Measurements from ENCODE around the gene MARK3.

Gene MARK3

GRCh38 chr14:103432627-103433026 lies 47.4 kb downstream of the MARK3 start:
- Histone ChIP-seq H3K27ac (replicated peaks) (no peak overlapping the region), H3K4me3 (replicated peaks; ENCODE audit: insufficient read depth, low read length) (no peak overlapping the region), H3K27me3 (ENCODE audit: insufficient read depth, poor library complexity, severe bottlenecking) (no peaks in the 10 kb centered on the region)
- DNase-seq (ENCODE audit: low read depth in 1 of 2, low spot score in 1 of 2), result no peak
- TF ChIP-seq SPI1 (IDR thresholded peaks at IDR 0.05; ENCODE audit: borderline replicate concordance, low read depth) (no peak), CTCF (IDR thresholded peaks at IDR 0.05; ENCODE audit: insufficient read depth, low read length) (no peak), POLR2AphosphoS5 (IDR thresholded peaks at IDR 0.05; ENCODE audit: low read depth) (no peak), GABPA (IDR thresholded peaks at IDR 0.05; ENCODE audit: low read depth) (no peak), REST (IDR thresholded peaks at IDR 0.05; ENCODE audit: insufficient replicate concordance, low read depth) (no peak)

- Histone ChIP-seq H3K27ac (replicated peaks) (no peak overlapping the region), H3K27me3 (ENCODE audit: insufficient read depth, poor library complexity, severe bottlenecking) (no peaks in the 10 kb centered on the region), H3K4me3 (replicated peaks; ENCODE audit: insufficient read depth, low read length) (no peak overlapping the region)
- DNase-seq (ENCODE audit: low read depth in 1 of 2, low spot score in 1 of 2), result no peak
- TF ChIP-seq GABPA (IDR thresholded peaks at IDR 0.05; ENCODE audit: low read depth), result no peak
- TF ChIP-seq CTCF (IDR thresholded peaks at IDR 0.05; ENCODE audit: insufficient read depth, low read length), result no peak
- TF ChIP-seq POLR2AphosphoS5 (IDR thresholded peaks at IDR 0.05; ENCODE audit: low read depth), result no peak
- no peak for TF ChIP-seq REST (IDR thresholded peaks at IDR 0.05; ENCODE audit: insufficient replicate concordance, low read depth)
- no peak for TF ChIP-seq SPI1 (IDR thresholded peaks at IDR 0.05; ENCODE audit: borderline replicate concordance, low read depth)
Measured at GRCh38 chr14:103433916-103434563, 48.8 kb downstream of the MARK3 start.

GRCh38 chr14:103434868-103435442 lies 49.7 kb downstream of the MARK3 start:
- no peak overlapping the region for H3K4me3 ChIP-seq (replicated peaks; ENCODE audit: insufficient read depth, low read length)
- no peak overlapping the region for H3K27ac ChIP-seq (replicated peaks)
- no peak for DNase-seq (ENCODE audit: low read depth in 1 of 2, low spot score in 1 of 2)
- H3K27me3 ChIP-seq (ENCODE audit: insufficient read depth, poor library complexity, severe bottlenecking), result no peaks in the 10 kb centered on the region
- no peak for TF ChIP-seq GABPA (IDR thresholded peaks at IDR 0.05; ENCODE audit: low read depth)
- TF ChIP-seq REST (IDR thresholded peaks at IDR 0.05; ENCODE audit: insufficient replicate concordance, low read depth), result no peak
- TF ChIP-seq SPI1 (IDR thresholded peaks at IDR 0.05; ENCODE audit: borderline replicate concordance, low read depth), result no peak
- TF ChIP-seq POLR2AphosphoS5 (IDR thresholded peaks at IDR 0.05; ENCODE audit: low read depth), result no peak
- TF ChIP-seq CTCF (IDR thresholded peaks at IDR 0.05; ENCODE audit: insufficient read depth, low read length), result no peak

All from HL-60 (cell line).